SK-N-SH treated with all-trans-retinoic acid at 6 μM for 48 hours (cell line): ENCODE results near the gene OSBPL5.

ENCODE experiments used
- ATAC-seq: fragments of 200-7000 bp; cut with Tn5 transposase; 3 replicates; pipeline ENCODE4 v1.9.1; 2020; ENCODE audit warnings: mild to moderate bottlenecking, moderate library complexity
- ARNTL ChIP-seq: fragments of 450-650 bp; formaldehyde crosslinking; IDR thresholded peaks from 2 replicates; pipeline ENCODE4 v1.5.0; 2020; ENCODE audit warnings: low read depth, mild to moderate bottlenecking, moderate library complexity, borderline replicate concordance
- BACH2 ChIP-seq: fragments of 250-450 bp; sonication (Bioruptor Pico); IDR thresholded peaks from 2 replicates; pipeline ENCODE4 v1.9.0; 2021; ENCODE audit warnings: mild to moderate bottlenecking, borderline replicate concordance
- CREB5 ChIP-seq: fragments of 250-450 bp; sonication (Bioruptor Pico); IDR thresholded peaks from 2 replicates; pipeline ENCODE4 v1.5.1; 2020; ENCODE audit warnings: low read depth, mild to moderate bottlenecking, moderate library complexity
- CSDC2 ChIP-seq: fragments of 250-450 bp; sonication (Bioruptor Pico); IDR thresholded peaks from 2 replicates; pipeline ENCODE4 v1.5.0; 2020; ENCODE audit warnings: mild to moderate bottlenecking, moderate library complexity
- ESRRG ChIP-seq: fragments of 250-450 bp; sonication (Bioruptor Pico); IDR thresholded peaks from 2 replicates; pipeline ENCODE4 v1.6.1; 2021; ENCODE audit warnings: mild to moderate bottlenecking
- GLIS3 ChIP-seq: fragments of 250-450 bp; sonication (Bioruptor Pico); IDR thresholded peaks from 2 replicates; pipeline ENCODE4 v1.5.0; 2020; ENCODE audit warnings: mild to moderate bottlenecking, moderate library complexity
- ISL1 ChIP-seq: fragments of 250-450 bp; sonication (Bioruptor Pico); IDR thresholded peaks from 2 replicates; pipeline ENCODE4 v2.1.2; 2022; ENCODE audit warnings: mild to moderate bottlenecking, moderate library complexity
- OSR1 ChIP-seq: fragments of 250-450 bp; sonication (Bioruptor Pico); IDR thresholded peaks from 2 replicates; pipeline ENCODE4 v1.8.0; 2022; ENCODE audit warnings: moderate library complexity, mild to moderate bottlenecking, inconsistent platforms
- PPARA ChIP-seq: fragments of 250-450 bp; sonication (Bioruptor Pico); IDR thresholded peaks from 2 replicates; pipeline ENCODE4 v1.5.0; 2020; ENCODE audit warnings: mild to moderate bottlenecking, borderline replicate concordance
- RARB ChIP-seq: fragments of 250-450 bp; sonication (Bioruptor Pico); IDR thresholded peaks from 2 replicates; pipeline ENCODE4 v1.8.0; 2021; ENCODE audit warnings: mild to moderate bottlenecking, moderate library complexity
- SNAI2 ChIP-seq: fragments of 250-450 bp; sonication (Bioruptor Pico); IDR thresholded peaks from 2 replicates; pipeline ENCODE4 v1.5.0; 2020; ENCODE audit warnings: mild to moderate bottlenecking, moderate library complexity
- TOX ChIP-seq: fragments of 250-450 bp; sonication (Bioruptor Pico); IDR thresholded peaks from 2 replicates; pipeline ENCODE4 v1.8.0; 2021; ENCODE audit warnings: mild to moderate bottlenecking, moderate library complexity, borderline replicate concordance
- TSHZ2 ChIP-seq: fragments of 250-450 bp; sonication (Bioruptor Pico); IDR thresholded peaks from 2 replicates; pipeline ENCODE4 v1.5.0; 2020; ENCODE audit warnings: mild to moderate bottlenecking, moderate library complexity
- ZC3H10 ChIP-seq: fragments of 250-450 bp; sonication (Bioruptor Pico); IDR thresholded peaks from 2 replicates; pipeline ENCODE4 v1.5.1; 2021; ENCODE audit warnings: mild to moderate bottlenecking, moderate library complexity
- ZFP3 ChIP-seq: fragments of 250-450 bp; sonication (Bioruptor Pico); IDR thresholded peaks from 2 replicates; pipeline ENCODE4 v1.5.0; 2020; ENCODE audit warnings: mild to moderate bottlenecking, moderate library complexity
- ZFP30 ChIP-seq: fragments of 450-650 bp; formaldehyde crosslinking; IDR thresholded peaks from 2 replicates; pipeline ENCODE4 v1.5.0; 2022; ENCODE audit warnings: mild to moderate bottlenecking, moderate library complexity
- ZNF565 ChIP-seq: fragments of 450-650 bp; formaldehyde crosslinking; conservative IDR thresholded peaks from 2 replicates; pipeline ENCODE4 v1.5.0; 2020; ENCODE audit warnings: low read depth, mild to moderate bottlenecking, moderate library complexity
- ZNF70 ChIP-seq: fragments of 450-650 bp; formaldehyde crosslinking; IDR thresholded peaks from 2 replicates; pipeline ENCODE4 v1.5.0; 2020; ENCODE audit warnings: mild to moderate bottlenecking, moderate library complexity
- ZNF8 ChIP-seq: fragments of 450-650 bp; formaldehyde crosslinking; IDR thresholded peaks from 2 replicates; pipeline ENCODE4 v1.5.0; 2020; ENCODE audit warnings: mild to moderate bottlenecking, moderate library complexity
- TF ChIP-seq, protein P1 (sequence below): fragments of 250-450 bp; sonication (Bioruptor Pico); IDR thresholded peaks from 2 replicates; pipeline ENCODE4 v1.8.0; 2021; ENCODE audit warnings: low read depth, mild to moderate bottlenecking, moderate library complexity, borderline replicate concordance
- TF ChIP-seq, protein P2 (sequence below): fragments of 250-450 bp; sonication (Bioruptor Pico); IDR thresholded peaks from 2 replicates; pipeline ENCODE4 v1.8.0; 2020; ENCODE audit warnings: mild to moderate bottlenecking, moderate library complexity, borderline replicate concordance

Gene OSBPL5

GRCh38 chr11:3139086-3139440, 26.0 kb downstream of the OSBPL5 start (continued):
- TF ChIP-seq, protein P1, sequence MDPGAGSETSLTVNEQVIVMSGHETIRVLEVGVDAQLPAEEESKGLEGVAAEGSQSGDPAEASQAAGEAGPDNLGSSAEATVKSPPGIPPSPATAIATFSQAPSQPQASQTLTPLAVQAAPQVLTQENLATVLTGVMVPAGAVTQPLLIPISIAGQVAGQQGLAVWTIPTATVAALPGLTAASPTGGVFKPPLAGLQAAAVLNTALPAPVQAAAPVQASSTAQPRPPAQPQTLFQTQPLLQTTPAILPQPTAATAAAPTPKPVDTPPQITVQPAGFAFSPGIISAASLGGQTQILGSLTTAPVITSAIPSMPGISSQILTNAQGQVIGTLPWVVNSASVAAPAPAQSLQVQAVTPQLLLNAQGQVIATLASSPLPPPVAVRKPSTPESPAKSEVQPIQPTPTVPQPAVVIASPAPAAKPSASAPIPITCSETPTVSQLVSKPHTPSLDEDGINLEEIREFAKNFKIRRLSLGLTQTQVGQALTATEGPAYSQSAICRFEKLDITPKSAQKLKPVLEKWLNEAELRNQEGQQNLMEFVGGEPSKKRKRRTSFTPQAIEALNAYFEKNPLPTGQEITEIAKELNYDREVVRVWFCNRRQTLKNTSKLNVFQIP = no peak

DNA sequence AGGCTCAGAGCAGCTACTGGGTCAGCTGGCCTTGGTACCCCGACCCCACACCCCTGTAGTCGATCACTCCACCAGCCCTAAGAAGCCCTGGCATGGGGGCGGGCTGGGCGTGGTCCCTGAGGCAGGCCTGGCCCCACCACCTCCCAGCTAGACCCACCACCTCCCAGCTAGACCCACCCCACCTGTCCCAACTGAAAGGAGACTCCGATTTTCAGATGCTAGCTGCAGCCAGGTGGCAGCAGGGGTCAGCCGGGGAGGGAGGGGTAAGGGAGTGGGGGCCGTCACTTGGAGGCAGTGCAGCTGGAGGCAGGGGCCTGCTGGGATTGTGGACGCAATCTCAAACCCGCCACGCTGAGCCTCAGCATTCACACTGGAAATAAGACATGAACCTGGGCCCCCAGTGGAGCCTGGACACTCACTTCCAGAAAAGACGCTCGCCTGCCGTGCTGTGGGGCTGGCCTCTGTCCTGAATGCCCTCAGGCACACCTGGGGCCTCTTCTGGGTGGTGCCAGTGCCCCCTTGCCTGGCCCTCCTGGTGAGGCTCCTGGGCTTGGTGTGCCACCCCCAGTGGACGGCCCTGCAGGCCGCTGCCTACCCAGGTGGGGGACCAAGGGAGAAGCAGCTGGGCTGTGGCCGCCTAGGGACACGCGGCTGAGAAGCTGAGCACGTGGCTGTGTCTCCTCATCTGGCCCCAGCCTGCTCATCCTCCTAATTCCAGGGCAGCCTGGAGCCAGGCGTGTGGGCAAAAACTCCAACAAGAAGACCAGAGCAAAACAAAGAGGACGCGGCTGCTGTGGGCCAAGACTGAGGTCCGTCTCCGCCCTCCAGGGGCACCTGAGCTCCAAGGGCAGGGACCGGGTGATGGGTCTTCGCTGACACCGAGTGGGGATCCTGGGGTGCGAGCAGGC, 26.7 kb downstream of the OSBPL5 start:
- ATAC-seq = no peak
- no peak for TF ChIP-seq SNAI2 (CRISPR knock-in tag)
- TF ChIP-seq ZNF565 (CRISPR knock-in tag) = no peak
- no peak for TF ChIP-seq OSR1 (CRISPR knock-in tag)
- TF ChIP-seq ZNF8 (CRISPR knock-in tag) = no peak
- TF ChIP-seq, all 23 proteins: peak for 0

GRCh38 chr11:3137486-3138177, 27.5 kb downstream of the OSBPL5 start:
- TF ChIP-seq OSR1 (CRISPR knock-in tag) (no peak), ISL1 (no peak), TOX (CRISPR knock-in tag) (no peak), ZNF565 (CRISPR knock-in tag) (no peak), RARB (CRISPR knock-in tag) (no peak), PPARA (no peak), CSDC2 (no peak), ESRRG (CRISPR knock-in tag) (no peak), ZFP3 (CRISPR knock-in tag) (no peak), ZNF8 (CRISPR knock-in tag) (no peak)
- TF ChIP-seq, protein P2, sequence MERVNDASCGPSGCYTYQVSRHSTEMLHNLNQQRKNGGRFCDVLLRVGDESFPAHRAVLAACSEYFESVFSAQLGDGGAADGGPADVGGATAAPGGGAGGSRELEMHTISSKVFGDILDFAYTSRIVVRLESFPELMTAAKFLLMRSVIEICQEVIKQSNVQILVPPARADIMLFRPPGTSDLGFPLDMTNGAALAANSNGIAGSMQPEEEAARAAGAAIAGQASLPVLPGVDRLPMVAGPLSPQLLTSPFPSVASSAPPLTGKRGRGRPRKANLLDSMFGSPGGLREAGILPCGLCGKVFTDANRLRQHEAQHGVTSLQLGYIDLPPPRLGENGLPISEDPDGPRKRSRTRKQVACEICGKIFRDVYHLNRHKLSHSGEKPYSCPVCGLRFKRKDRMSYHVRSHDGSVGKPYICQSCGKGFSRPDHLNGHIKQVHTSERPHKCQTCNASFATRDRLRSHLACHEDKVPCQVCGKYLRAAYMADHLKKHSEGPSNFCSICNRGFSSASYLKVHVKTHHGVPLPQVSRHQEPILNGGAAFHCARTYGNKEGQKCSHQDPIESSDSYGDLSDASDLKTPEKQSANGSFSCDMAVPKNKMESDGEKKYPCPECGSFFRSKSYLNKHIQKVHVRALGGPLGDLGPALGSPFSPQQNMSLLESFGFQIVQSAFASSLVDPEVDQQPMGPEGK = no peak
- TF ChIP-seq, protein P1 = no peak
- no peak for ATAC-seq

- TF ChIP-seq ZNF565 (CRISPR knock-in tag) = no peak
- TF ChIP-seq ESRRG (CRISPR knock-in tag) = no peak
- no peak for TF ChIP-seq BACH2 (CRISPR knock-in tag)
- no peak for TF ChIP-seq ZFP3 (CRISPR knock-in tag)
- no peak for TF ChIP-seq ARNTL (CRISPR knock-in tag)
- no peak for TF ChIP-seq OSR1 (CRISPR knock-in tag)
- TF ChIP-seq SNAI2 (CRISPR knock-in tag) = no peak
- TF ChIP-seq CREB5 (CRISPR knock-in tag) = no peak
- TF ChIP-seq ZFP30 (CRISPR knock-in tag) = no peak
- no peak for TF ChIP-seq ZC3H10
- no peak for TF ChIP-seq PPARA
- TF ChIP-seq GLIS3 (CRISPR knock-in tag) = no peak
- TF ChIP-seq ISL1 = no peak
- TF ChIP-seq, protein P1 = no peak
- no peak for TF ChIP-seq TOX (CRISPR knock-in tag)
- TF ChIP-seq RARB (CRISPR knock-in tag) = no peak
- no peak for TF ChIP-seq ZNF70 (CRISPR knock-in tag)
- TF ChIP-seq TSHZ2 (CRISPR knock-in tag) = no peak
- TF ChIP-seq ZNF8 (CRISPR knock-in tag) = no peak
- TF ChIP-seq, all 23 proteins: peak for 0
- ATAC-seq = no peak
Measured at GRCh38 chr11:3136546-3137455, 28.3 kb downstream of the OSBPL5 start.
